CD1c-positive myeloid dendritic cell (primary cell): ENCODE data around the gene ZNF319.

ENCODE experiments used
- DNase-seq: peaks from one replicate; pipeline ENCODE4 v3.0.0-alpha.2; 2016; ENCODE audit errors: extremely low spot score

The ZNF319 gene

DNA sequence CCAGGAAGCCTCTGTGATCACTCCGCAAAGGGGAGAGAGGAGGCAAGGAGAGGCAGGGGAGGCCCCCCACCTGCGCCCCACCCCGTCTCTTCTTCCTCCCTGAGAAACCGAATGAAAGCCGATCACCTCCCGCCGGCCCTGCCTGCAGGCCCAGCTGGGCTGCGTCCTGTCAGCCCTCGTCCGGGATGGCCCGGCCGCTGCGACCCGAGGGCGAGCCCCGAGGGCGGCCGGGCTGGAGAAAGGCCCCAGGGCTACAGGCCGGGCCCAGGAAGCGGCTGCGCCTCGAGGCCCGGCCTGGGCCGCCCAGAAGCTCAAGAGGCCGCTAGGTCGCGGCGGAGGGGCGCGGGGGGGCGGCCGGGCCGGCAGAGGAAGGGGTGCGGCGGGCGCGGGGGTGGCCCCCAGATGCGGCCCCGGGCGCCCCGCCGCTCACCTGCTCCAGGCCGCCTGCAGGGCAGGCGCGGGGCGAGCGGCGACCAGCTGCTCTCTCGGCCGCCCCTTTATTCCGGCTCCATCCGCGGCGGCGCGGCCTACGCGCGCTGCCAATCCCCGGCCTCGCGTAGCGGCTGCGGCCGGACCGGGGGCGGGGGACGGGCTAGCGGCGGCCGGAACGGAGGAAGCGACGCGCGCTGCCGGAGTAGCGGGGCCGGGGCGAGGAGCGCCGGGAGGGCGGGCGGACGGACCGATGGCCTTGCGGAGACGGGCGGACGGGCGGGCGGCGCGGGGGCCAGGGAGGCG lies at the start of gene ZNF319:
ZNF319 (minus strand) TSS at position 702 of the 735 bp plus-strand sequence. CDS start 2,407 bp downstream, outside the sequence.
- no peak for DNase-seq

DNA sequence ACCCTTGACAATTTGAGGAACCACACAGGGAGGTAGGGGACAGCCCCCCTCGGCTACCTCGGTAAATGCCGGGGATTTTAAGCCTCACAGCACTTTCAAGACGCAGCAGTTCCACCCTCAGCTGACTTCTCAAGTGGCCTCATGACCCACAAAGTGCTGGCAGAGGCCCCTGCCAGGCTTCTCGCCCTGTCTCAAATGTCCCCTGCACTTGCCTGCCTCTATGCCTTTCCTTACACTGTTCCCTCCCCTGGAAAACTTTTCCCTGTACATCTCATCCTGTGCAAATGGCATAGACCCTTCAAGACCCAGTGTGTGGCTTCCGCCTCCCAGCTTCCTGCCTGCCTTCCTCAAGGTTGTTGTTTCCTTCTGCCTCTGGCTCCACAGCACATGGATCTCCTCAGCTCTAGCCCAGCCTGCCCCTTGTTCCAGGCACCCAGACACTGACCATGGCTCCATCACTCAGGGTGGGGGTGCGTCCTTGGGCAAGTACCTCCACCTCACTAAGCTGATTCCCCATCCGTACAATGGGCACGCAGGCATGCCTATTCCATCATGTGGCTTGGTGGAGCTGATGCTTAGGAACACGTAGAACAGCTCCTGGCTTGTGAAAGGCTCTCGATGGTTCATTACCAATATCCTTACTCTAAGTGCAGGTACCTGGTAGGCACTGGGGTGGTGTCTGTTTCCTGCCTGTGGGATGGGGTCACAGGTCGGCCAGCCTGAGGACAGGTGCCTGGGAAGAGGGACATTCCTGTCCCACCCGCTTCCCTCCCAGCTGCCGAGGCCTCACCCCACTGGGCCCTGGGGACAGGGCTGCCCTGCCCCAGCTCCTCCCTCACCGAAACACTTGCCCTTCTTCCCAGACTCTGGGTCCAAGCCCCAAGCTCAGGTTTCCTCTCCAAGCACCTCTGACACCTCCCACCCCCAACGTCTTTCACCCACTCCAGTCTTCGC lies 49.0 kb upstream of the ZNF319 start:
- no peak for DNase-seq

DNA sequence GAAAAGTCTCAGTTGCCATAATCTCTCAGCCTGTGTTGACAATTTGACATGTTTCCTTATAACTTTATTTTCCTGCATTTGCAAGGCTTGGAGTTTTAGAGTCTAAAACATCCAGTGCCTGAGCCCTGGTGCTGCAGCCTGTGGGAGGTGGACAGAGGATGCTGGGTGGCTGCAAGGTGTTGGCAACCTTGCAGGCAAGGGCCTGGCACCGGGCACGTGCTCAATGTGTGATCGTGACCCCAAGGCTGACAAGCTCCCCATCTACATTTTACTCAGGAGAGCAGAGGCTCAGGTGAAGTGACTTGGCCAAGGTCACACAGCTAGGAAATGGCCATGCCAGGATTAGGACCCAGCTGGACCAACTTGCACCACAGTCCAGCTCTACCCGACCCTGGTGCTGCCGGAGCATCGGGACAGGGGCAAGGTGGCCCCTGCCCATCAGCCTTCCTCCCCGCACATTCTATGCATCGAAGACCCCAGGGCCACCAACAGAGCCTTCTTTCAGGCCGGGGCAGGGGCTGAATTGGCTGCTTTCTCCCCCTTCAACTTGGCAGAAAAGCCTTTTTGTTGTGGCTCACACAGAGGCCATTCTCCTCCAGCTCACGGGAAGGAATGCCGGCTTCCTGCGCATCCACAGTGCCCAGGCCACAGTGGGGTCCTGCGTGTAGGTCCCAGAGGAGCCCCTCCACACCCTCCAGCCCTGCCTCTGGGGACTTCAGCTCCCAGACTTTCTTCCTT lies 48.2 kb upstream of the ZNF319 start:
- DNase-seq, result no peak

DNA sequence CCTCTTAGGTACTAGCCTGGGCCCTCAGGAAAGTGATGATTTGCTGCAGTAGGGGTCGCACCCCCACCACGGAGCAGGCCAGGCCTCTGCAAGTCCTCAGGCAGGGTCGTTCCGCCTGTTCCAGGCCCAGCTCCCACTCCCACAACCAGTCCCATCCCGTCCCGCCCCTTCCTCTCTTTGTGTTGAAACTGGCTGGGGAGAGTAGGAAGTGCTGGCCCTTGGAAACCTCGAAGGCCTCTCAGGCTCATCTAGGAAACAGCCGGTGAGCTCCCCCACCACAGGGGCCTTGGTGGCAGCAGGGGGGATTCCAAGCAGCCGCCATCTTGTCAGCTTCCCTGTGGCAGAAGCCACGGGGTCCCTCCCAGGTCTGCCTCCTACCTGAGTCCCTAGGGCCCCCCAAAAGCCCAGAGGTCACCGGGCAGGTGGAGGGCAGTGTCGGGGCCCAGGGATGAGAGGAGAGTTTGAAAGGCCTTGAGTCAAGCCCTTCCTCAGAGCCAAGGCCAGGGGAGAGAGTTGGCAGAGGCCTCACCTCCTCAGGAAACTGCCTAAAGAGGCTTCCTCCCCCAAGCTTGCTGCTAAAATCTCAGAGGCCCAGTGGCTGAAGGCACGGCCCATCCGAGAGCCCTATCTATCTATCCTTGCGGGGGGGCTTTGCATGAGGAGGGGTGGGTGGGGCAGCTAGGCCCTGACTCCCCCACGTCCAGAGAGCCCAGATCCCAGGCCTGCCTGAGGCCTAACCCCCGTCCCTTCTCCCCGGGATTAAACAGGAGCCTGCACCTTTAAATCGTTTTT lies 47.3 kb upstream of the ZNF319 start:
- DNase-seq, result no peak

DNA sequence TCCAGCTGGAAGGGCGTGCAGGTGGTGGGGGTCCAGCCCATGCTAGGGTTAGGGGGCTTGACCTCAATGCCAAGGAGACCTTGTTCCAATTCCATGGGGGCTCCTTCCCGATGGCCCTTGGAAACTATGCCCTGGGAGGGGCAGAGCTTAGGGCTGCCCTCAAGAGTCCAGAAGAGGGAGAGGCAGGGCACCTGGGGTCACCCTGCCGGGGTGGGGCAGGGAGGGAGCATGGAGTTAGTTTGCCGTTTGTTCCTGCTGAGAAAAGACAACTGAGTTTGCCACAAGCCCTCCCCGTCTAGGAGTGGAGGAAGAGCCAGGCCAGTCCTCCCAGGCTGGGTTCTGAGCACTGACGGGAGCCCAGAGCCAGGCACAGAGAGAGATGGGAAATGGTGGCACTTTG lies 46.5 kb upstream of the ZNF319 start:
- DNase-seq, result no peak

DNA sequence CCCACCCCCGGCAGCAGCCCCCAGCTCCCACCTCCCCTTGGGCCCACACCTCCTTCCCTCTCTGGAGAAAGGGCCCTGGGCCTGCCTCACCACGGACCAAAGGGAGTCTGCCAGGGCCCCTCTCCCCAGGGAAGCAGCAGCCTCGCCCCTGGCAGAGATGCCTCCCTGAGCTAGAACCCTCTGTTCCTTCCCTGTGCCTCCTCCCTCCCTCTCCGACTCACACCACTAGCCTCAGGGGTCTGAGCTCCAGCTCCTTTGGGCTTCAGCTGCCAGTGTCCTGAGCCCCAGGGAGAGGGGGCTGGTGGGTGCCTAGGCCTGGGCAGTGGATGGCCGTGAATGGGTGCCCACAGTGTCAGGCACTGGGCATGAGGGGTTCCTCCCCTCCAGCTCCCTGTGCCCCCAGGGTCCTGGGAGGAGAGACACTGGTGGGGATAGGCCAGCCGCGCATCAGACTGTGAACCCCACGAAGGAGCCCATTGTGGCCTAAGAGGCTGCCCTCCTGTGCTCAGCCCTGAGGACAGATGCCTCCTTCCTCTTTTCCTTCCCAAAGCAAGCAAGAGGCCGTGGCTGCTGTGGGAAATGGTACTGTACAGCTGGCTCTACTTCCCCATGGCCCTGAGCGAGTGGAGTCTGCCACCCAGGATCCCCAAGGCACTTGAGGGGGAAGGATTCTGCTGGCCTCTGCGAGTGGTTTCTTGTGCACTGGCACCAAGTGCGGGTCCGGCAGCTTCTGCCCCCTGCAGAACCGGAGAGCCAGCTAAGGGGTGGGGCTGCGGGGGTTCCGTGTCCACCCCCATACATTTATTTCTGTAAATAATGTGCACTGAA lies 45.8 kb upstream of the ZNF319 start:
- DNase-seq, result peak; percentile 50

DNA sequence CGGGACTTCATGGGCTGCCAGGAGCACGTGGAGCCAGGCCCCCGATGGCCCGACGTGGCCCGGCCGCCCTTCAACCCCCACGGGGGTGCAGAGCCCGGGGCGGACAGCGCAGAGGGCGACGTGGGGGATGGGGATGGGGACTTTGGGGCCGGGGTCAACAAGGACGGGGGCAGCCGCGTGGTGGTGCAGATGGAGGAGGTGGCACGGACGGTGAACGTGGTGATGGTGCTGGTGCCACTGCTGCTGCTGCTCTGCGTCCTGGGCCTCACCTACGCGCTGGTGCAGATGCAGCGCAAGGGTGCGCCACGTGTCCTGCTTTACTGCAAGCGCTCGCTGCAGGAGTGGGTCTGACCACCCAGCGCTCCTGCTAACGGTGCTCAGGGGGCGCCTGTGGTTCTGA lies 44.6 kb upstream of the ZNF319 start:
- no peak for DNase-seq

DNA sequence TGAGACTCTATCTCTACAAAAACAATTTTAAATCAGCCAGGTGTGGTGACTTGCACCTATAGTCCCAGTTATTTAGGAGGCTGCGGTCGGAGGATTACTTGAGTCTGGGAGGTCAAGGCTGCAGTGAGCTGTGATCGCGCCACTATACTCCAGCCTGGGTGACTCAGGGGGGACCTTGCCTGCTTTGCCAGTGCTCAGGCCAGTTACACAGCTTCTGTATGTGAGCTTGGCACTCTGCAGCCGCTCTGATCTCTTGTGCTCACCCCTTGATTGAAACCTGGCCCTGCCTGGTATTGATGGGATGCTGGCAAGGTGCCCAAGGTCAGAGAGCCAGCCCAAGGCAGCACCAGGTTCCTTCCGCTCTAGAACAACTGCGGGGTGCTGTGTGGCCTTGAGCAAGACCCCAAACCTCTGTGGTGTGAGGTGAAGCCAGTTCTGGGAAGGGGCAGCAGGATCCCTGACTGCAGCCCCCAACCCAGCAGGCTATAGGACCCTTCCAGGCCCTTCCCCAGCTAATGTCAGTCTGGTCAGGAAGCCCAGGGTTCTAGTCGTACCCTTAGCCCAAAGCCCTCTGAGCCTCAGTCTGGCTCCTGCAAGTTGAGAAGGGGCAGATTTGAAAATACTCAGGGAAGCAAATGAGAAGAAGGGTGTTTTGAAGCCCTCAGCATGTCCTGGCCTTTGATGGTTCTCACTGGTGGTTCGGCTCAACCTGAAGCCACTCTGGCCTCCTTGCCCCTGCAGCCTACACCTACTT lies 44.0 kb upstream of the ZNF319 start:
- no peak for DNase-seq

DNA sequence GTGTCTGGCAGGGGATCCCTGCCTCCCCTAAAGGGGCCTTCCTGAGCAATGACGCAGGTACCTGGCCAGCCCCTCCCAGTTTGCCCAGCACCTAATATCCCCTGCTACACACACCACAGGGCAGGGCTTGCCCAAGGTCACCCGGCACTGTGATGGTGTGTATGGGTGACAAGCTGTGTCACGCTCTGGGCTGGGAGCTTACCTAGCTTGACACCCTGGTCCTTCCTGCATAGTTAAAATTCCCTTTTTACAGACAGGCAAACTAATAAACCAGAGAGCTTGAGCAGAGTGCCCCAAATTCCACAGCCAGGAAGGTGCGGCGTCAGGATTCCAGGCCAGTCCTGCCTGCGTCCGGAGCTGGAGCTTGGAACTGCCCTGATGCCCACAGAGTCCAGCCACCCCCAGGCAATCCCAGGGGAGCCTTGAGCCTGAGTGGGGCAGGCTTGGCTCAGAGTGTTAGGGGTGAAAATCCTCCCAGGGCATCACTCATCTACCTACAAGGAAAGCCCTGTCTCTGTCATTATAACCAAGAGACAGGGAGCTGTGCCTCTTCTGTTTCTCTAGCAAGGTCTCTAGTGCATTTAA lies 43.2 kb upstream of the ZNF319 start:
- DNase-seq, result no peak

DNA sequence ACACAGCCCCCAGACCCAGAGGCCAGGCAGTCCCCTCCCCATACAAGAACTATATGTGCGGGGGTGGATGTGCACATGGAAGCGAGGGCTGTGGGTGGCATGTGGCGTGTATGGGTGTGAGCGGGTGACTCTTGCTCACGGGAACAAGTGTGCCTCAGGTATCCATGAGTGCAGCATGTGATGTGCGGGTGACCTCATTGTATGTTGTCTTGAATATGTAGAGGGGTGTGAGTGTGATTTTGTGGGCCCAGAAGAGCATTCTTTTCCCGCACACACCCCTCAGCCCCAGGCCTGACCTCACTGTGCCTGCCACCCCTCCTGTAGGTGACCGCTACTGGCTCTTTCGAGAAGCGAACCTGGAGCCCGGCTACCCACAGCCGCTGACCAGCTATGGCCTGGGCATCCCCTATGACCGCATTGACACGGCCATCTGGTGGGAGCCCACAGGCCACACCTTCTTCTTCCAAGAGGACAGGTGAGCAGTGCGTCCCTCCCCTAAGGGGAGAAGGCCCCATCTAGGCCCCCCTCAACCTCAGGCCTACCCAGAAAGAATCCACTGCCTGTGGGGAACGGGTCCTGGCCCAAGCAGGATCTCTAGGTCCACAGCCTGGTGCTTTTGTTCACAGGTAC lies 42.5 kb upstream of the ZNF319 start:
- DNase-seq, result no peak

DNA sequence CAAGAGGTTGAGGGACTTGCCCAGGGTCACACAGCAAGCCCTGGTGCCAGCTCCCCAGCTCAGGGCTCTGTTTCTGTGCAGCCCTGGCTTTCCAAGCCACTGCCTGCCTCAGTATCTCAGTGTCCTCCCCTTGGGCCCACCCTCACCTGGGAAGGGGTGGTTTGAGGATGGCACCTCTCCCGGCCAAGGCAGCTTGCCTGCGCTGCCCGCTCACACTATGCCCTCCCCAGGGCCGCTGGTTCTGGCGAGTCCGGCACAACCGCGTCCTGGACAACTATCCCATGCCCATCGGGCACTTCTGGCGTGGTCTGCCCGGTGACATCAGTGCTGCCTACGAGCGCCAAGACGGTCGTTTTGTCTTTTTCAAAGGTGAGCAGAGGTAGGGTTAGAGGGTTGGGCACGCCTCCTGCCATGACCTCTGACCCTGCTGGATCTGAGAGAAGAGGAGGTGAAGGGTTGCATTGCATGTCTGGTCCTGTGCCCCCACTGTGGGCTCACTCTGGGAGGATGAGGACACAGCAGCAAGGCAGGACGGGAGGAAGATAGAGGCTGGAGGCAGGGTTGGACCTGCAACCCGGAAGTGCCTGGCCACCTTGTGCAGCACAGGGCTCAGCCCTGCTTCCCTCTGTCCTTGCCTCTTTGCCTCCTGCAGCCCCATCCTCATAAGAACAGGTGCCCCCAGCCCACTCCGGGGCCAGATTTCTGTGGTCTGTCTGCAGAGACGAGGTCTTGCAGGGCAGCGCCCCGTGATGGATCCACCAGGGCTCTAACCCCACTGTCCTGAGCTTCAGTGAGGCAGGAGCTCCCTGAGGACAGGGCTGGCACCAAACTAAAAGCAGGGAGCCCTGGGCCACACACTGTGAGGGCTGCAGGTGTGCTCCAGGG lies 41.8 kb upstream of the ZNF319 start:
- no peak for DNase-seq

DNA sequence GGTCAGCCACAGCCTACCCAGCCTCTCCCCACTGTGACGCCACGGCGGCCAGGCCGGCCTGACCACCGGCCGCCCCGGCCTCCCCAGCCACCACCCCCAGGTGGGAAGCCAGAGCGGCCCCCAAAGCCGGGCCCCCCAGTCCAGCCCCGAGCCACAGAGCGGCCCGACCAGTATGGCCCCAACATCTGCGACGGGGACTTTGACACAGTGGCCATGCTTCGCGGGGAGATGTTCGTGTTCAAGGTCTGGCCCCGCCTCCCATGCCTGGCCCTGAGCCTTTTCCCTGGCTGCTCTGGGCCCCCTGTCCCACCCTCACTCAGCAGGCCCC lies 41.1 kb upstream of the ZNF319 start:
- DNase-seq, result no peak

DNA sequence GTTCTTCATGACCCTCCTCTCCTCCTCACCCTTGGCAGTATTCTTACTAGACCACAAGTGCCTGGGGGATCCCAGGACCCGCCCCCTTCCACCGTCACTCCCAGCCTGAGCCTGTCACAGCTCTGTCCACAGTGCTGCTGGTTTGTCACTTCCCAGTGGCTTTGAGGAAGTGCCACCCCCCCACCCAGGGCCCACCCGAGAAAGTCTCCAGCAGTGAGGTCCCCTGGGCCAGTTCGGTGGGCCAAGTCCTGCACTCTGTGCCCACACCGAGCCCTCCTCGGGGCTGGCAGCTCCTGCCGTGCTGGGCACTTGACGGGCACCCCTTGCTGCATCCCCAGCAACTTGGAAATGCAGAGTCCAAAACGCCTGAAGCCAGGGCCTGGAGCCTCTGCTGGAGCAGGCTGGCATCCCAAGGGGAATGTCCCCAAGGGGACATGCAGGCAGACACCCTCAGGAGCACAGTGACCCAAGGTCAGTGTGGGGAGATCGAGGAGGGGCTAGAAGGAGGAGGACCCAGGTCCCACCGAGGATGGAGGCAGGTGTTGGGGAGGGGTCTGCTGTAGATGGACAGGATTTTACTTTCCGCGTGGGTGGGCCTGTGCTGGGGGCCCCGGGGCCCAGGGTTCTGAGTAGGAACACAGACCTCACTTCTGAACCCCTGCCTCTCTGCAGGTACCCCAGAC lies 40.6 kb upstream of the ZNF319 start:
- DNase-seq, result no peak

DNA sequence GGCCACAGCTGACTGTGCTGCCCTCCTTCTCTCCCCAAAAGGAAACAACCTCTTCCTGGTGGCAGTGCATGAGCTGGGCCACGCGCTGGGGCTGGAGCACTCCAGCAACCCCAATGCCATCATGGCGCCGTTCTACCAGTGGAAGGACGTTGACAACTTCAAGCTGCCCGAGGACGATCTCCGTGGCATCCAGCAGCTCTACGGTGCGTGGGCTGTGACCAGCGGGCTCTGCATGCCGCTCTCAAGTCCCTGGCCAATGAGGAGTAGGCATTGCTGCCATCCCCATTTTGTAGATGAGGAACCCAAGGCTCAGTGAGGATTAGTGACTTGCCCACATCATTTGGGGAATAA lies 40.0 kb upstream of the ZNF319 start:
- no peak for DNase-seq

DNA sequence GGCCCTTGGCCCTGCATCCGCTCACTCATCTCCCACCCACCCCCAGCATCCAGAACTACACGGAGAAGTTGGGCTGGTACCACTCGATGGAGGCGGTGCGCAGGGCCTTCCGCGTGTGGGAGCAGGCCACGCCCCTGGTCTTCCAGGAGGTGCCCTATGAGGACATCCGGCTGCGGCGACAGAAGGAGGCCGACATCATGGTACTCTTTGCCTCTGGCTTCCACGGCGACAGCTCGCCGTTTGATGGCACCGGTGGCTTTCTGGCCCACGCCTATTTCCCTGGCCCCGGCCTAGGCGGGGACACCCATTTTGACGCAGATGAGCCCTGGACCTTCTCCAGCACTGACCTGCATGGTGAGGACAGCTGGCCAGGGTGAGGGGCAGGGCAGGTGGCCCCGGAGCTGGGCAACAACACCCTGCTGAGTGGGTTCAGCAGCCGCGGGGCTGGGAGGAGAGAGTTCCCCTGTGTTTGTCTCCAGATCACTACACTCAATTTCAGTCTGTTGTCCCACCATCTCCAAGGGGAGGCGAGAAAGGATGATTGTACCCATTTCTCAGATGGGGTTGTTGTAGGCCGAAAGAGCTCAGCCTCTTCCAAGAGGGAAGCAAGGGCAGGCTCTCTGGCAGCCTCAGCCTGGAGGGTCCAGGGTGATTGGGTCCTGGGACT lies 39.5 kb upstream of the ZNF319 start:
- no peak for DNase-seq

DNA sequence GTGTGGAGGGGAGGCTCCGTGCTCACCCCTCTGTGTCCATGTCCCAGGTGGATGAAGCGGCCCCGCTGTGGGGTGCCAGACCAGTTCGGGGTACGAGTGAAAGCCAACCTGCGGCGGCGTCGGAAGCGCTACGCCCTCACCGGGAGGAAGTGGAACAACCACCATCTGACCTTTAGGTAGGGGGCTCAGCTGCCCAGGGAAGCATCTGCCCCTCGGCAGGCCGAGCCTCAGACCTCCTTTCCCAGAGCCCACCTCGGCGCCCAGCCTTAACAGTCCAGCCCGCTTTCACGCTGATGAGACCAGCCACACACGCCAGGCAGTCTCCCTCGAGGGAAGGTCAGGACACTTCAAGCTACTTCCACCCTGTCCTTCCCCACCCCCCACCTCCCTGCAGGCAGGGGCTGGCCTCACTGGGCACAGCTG lies 37.8 kb upstream of the ZNF319 start:
- DNase-seq, result no peak
